ENCODE data around the gene PEX14. TPM values are rescaled to one million over a fixed set of nuclear protein-coding genes. Genes with fewer than 3 reads are reported as not detected.
"Not testable (repeated sequence)": the region's sequence is repeated elsewhere in the genome, so short reads cannot be mapped to it uniquely, and the experiment has no call there.

PEX14 gene
- total RNA-seq, 1 donor from 2014 or later, result 21.6 TPM

DNA sequence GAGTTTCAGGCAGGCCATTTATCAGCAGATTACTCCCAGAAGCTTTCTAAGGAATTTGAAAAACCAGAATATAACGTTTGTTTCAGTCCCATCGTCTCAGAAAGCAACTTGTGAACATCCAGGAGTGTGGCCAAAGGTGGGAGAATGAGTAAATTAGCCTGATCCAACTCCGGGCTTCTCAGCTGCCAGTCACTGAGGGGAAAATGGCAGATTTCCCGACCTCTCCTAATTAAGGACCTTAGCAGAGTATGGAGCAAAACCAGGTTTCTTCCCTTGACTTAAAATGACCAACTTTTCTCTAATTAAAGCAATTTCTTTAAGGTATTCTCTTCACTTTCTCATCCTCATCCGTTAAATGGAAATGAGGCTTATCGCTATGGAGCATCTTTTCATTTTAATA, 23.9 kb upstream of the PEX14 start:
- H3K27ac ChIP-seq, result no peak overlapping the region
- TF ChIP-seq POLR2AphosphoS5 (IDR thresholded peaks at IDR 0.05; ENCODE audit: insufficient read depth in 1 of 2, low read depth in 1 of 2) (no peak), POLR2A (IDR thresholded peaks at IDR 0.05) (no peak)
- TF ChIP-seq, protein P1, sequence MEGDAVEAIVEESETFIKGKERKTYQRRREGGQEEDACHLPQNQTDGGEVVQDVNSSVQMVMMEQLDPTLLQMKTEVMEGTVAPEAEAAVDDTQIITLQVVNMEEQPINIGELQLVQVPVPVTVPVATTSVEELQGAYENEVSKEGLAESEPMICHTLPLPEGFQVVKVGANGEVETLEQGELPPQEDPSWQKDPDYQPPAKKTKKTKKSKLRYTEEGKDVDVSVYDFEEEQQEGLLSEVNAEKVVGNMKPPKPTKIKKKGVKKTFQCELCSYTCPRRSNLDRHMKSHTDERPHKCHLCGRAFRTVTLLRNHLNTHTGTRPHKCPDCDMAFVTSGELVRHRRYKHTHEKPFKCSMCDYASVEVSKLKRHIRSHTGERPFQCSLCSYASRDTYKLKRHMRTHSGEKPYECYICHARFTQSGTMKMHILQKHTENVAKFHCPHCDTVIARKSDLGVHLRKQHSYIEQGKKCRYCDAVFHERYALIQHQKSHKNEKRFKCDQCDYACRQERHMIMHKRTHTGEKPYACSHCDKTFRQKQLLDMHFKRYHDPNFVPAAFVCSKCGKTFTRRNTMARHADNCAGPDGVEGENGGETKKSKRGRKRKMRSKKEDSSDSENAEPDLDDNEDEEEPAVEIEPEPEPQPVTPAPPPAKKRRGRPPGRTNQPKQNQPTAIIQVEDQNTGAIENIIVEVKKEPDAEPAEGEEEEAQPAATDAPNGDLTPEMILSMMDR (IDR thresholded peaks at IDR 0.05), result no peak
- H3K36me3 ChIP-seq, result no peaks in the 10 kb centered on the region
- H3K9me3 ChIP-seq, result no peaks in the 10 kb centered on the region
- no peak for DNase-seq (ENCODE audit: extremely low spot score in 2 of 2)
- no peak overlapping the region for H3K4me3 ChIP-seq
- no peaks in the 10 kb centered on the region for H3K27me3 ChIP-seq
- intact Hi-C loops (cut with DNase I), result no loop called here
- peaks cover 9% of the 10 kb centered on the region for H3K4me1 ChIP-seq

DNA sequence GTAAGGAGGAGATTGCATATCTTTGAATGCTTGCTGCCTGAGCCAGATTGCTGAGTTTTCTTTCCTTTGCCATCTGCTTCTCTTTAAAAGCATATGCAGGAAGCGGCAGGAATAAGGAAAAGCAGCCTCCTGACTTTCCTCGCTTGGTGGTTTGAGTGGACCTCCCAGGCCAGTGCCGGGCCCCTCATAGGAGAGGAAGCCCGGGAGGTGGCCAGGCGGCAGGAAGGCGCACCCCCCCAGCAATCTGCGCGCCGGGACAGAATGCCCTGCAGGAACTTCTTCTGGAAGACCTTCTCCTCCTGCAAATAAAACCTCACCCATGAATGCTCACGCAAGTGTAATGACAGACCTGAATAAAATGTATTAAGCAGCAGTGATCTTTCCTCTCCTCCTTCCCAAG, 23.5 kb upstream of the PEX14 start:
- intact Hi-C loops (cut with DNase I), result no loop called here
- Histone ChIP-seq H3K27me3 (no peaks in the 10 kb centered on the region), H3K9me3 (no peaks in the 10 kb centered on the region), H3K4me3 (no peak overlapping the region), H3K27ac (no peak overlapping the region), H3K36me3 (no peaks in the 10 kb centered on the region), H3K4me1 (peaks cover 9% of the 10 kb centered on the region)
- DNase-seq (ENCODE audit: extremely low spot score in 2 of 2), result no peak
- no peak for TF ChIP-seq POLR2AphosphoS5 (IDR thresholded peaks at IDR 0.05; ENCODE audit: insufficient read depth in 1 of 2, low read depth in 1 of 2)
- TF ChIP-seq POLR2A (IDR thresholded peaks at IDR 0.05), result no peak
- TF ChIP-seq, protein P1 (IDR thresholded peaks at IDR 0.05), result no peak

DNA sequence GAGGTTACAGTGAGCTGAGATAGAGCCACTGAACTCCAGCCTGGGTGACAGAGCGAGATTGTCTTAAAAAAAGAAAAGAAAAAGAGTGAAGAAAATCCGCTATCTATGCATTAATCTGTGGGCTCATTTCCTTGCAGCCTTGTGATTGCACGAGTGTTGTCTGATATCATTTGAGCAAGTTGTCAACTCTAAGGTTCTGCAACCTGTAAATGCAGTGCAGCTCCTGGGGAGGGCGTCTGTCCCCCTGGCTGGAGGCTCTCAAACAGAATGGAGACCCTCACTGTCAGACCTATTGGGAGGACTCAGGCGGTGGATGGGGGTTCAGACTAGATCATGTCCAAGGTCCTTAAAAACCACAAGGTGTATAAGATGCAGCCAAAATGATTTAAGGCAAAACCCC, 18.7 kb upstream of the PEX14 start:
- no peak overlapping the region for H3K4me3 ChIP-seq
- H3K9me3 ChIP-seq, result no peaks in the 10 kb centered on the region
- no peak overlapping the region for H3K27ac ChIP-seq
- peaks cover 14% of the 10 kb centered on the region for H3K4me1 ChIP-seq
- no peak for DNase-seq (ENCODE audit: extremely low spot score in 2 of 2)
- peaks cover 0 to under 1% of the 10 kb centered on the region in 2 donors for H3K36me3 ChIP-seq
- TF ChIP-seq POLR2AphosphoS5 (IDR thresholded peaks at IDR 0.05; ENCODE audit: insufficient read depth in 1 of 2, low read depth in 1 of 2), result no peak
- no peak for TF ChIP-seq POLR2A (IDR thresholded peaks at IDR 0.05)
- TF ChIP-seq, protein P1 (IDR thresholded peaks at IDR 0.05), result no peak
- no peaks in the 10 kb centered on the region for H3K27me3 ChIP-seq
- intact Hi-C loops (cut with DNase I), result no loop called here

DNA sequence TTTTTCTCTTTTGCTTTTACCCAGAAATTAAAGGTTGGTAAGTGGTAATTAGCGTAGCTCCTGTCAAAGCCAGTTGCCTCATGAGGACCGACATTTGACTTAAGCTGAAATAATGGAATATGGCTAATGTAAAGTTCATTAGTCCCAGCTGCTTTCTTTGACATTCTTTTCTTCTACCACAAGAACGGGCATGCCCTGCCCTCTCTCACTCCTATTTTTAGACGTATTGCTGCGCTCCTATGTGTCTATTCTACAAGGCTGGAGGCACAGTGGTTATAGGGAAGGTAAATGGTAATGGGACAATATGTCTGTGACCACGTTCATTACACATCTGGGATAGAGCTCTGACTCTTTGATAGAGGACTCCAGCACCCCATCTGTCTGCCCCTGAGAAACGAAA, 18.1 kb upstream of the PEX14 start:
- no peak for TF ChIP-seq POLR2AphosphoS5 (IDR thresholded peaks at IDR 0.05; ENCODE audit: insufficient read depth in 1 of 2, low read depth in 1 of 2)
- TF ChIP-seq, protein P1 (IDR thresholded peaks at IDR 0.05), result no peak
- TF ChIP-seq POLR2A (IDR thresholded peaks at IDR 0.05), result no peak
- H3K9me3 ChIP-seq, result no peaks in the 10 kb centered on the region
- no peak for DNase-seq (ENCODE audit: extremely low spot score in 2 of 2)
- H3K27ac ChIP-seq, result no peak overlapping the region
- peaks cover 0 to 7% of the 10 kb centered on the region in 2 donors for H3K36me3 ChIP-seq
- peaks cover 8% of the 10 kb centered on the region for H3K4me1 ChIP-seq
- H3K27me3 ChIP-seq, result no peaks in the 10 kb centered on the region
- H3K4me3 ChIP-seq, result no peak overlapping the region
- intact Hi-C loops (cut with DNase I), result no loop called here

DNA sequence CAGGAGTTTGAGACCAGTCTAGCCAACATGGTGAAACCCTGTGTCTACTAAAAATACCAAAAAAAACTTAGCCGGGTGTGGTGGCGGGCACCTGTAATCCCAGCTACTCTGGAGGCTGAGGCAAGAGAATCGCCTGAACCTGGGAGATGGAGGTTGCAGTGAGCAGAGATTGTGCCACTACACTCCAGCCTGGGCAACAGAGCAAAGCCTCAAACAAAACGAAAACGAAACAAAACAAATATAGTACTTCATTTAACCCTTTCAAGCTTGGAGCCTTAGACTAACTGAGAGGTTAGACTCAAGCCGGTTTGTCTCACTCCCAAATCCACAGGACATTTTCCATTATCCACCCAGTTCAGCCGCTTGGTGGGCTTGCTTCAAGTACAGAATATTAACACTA, 17.3 kb upstream of the PEX14 start:
- H3K9me3 ChIP-seq; H3K4me3 ChIP-seq; H3K27ac ChIP-seq; H3K27me3 ChIP-seq; DNase-seq (ENCODE audit: extremely low spot score in 2 of 2); H3K4me1 ChIP-seq; intact Hi-C loops (cut with DNase I): not testable (repeated sequence)
- H3K36me3 ChIP-seq, result peaks cover 0 to 15% of the 10 kb centered on the region in 2 donors

DNA sequence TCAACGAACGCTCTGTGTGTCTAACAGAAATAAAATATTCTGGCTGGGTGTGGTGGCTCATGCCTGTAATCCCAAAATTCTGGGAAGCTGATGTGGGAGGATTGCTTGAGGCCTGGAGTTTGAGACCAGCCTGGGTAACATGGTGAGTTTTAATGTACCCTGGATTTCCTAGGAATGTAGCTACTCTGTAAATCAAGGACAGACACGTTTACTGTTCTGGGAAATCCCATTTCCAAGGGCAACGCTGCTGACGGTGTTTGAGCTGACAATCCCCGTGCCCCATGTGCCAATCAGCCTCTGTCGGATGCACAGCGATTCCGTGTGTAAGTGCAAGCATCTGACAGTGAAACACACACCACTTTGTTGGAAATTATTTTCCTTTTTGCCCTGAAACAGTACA, 16.9 kb upstream of the PEX14 start:
- no peaks in the 10 kb centered on the region for H3K27me3 ChIP-seq
- no peaks in the 10 kb centered on the region for H3K9me3 ChIP-seq
- H3K4me3 ChIP-seq, result no peak overlapping the region
- TF ChIP-seq, protein P1 (IDR thresholded peaks at IDR 0.05), result no peak
- no peak for TF ChIP-seq POLR2AphosphoS5 (IDR thresholded peaks at IDR 0.05; ENCODE audit: insufficient read depth in 1 of 2, low read depth in 1 of 2)
- no peak for TF ChIP-seq POLR2A (IDR thresholded peaks at IDR 0.05)
- DNase-seq (ENCODE audit: extremely low spot score in 2 of 2), result no peak
- H3K27ac ChIP-seq, result no peak overlapping the region
- intact Hi-C loops (cut with DNase I), result no loop called here
- peaks cover 0 to 19% of the 10 kb centered on the region in 2 donors for H3K36me3 ChIP-seq
- H3K4me1 ChIP-seq, result peaks cover 8% of the 10 kb centered on the region
